Endodermal cell (in vitro differentiated cells): ENCODE results near the gene PEDS1. TPM values are rescaled to one million over a fixed set of nuclear protein-coding genes. Genes with fewer than 3 reads are reported as not detected.

Source experiments
- DNase-seq: peaks from one replicate; pipeline ENCODE4 v3.0.0-alpha.2; 2017
- H3K27ac ChIP-seq: 2 replicates; pipeline ENCODE4 v1.5.1; 2013; ENCODE audit warnings: mild to moderate bottlenecking, low read depth, low read length, moderate library complexity
- H3K27me3 ChIP-seq: 2 replicates; pipeline ENCODE4 v1.6.1; 2013; ENCODE audit warnings: mild to moderate bottlenecking, low read length, moderate library complexity; ENCODE audit not compliant: insufficient read depth, control insufficient read depth, poor library complexity, severe bottlenecking
- H3K36me3 ChIP-seq: 2 replicates; pipeline ENCODE4 v1.7.0; 2013; ENCODE audit warnings: mild to moderate bottlenecking, low read length, moderate library complexity; ENCODE audit not compliant: control insufficient read depth, insufficient read depth
- H3K4me1 ChIP-seq: one replicate; pipeline ENCODE4 v1.7.0; 2013; ENCODE audit warnings: low read length; ENCODE audit not compliant: control insufficient read depth, insufficient read depth
- H3K4me3 ChIP-seq: 2 replicates; pipeline ENCODE4 v1.5.1; 2013; ENCODE audit warnings: mild to moderate bottlenecking, low read length, moderate library complexity
- H3K9ac ChIP-seq: 2 replicates; pipeline ENCODE4 v1.6.1; 2013; ENCODE audit warnings: mild to moderate bottlenecking, low read length, moderate library complexity; ENCODE audit not compliant: poor library complexity, severe bottlenecking; ENCODE audit errors: extremely low read depth
- H3K9me3 ChIP-seq: 2 replicates; pipeline ENCODE4 v1.6.1; 2013; ENCODE audit warnings: mild to moderate bottlenecking, low read length, moderate library complexity; ENCODE audit not compliant: control insufficient read depth
- H3K27ac Mint-ChIP-seq: 2 replicates; pipeline ENCODE4 v1.8.0; 2020; ENCODE audit warnings: mixed read lengths
- H3K27me3 Mint-ChIP-seq: 2 replicates; pipeline ENCODE4 v1.8.0; 2021; ENCODE audit warnings: mild to moderate bottlenecking, mixed read lengths; ENCODE audit not compliant: insufficient read depth
- H3K36me3 Mint-ChIP-seq: 2 replicates; pipeline ENCODE4 v1.8.0; 2020; ENCODE audit warnings: low read depth, mixed read lengths
- H3K4me1 Mint-ChIP-seq: 2 replicates; pipeline ENCODE4 v1.8.0; 2020; ENCODE audit warnings: mixed read lengths
- H3K4me3 Mint-ChIP-seq: 2 replicates; pipeline ENCODE4 v1.8.0; 2020; ENCODE audit warnings: mild to moderate bottlenecking, moderate library complexity, mixed read lengths
- H3K9me3 Mint-ChIP-seq: 2 replicates; pipeline ENCODE4 v1.8.0; 2020; ENCODE audit warnings: mild to moderate bottlenecking, mixed read lengths
- WGBS, 2 experiments: methylation state at CpG; one replicate each; pipeline versions ENCODE4 v1.1.5 to v1.1.7; 2013; ENCODE audit warnings: missing lambda C conversion rate in 2 of 2, mixed read lengths in 1 of 2; ENCODE audit not compliant: insufficient coverage in 1 of 2, insufficient read length in 1 of 2; 5-methylcytosine and 5-hydroxymethylcytosine counted together
- total RNA-seq, 2 donors: library from RNA; stranded (reverse); fragmentation: NEBNext Ultra II Directional in 1 of 2; extraction: Animal tissue kit (Norgen Biotek cat#: 25700) in 1 of 2; gene quantifications; 2 replicates in 1 of 2; 3 replicates in 1 of 2; pipeline ENCODE4 v1.2.1, GENCODE V29; 2021
- TF ChIP-seq, protein P1 (sequence below): fragments of 200-600 bp; sonication (generic); conservative IDR thresholded peaks from 2 replicates; pipeline ENCODE4 v1.5.0; 2021; ENCODE audit warnings: antibody characterized with exemption, mild to moderate bottlenecking

PEDS1 gene
- total RNA-seq, 2 donors from 2014 or later: 28.0 to 30.9 TPM

DNA sequence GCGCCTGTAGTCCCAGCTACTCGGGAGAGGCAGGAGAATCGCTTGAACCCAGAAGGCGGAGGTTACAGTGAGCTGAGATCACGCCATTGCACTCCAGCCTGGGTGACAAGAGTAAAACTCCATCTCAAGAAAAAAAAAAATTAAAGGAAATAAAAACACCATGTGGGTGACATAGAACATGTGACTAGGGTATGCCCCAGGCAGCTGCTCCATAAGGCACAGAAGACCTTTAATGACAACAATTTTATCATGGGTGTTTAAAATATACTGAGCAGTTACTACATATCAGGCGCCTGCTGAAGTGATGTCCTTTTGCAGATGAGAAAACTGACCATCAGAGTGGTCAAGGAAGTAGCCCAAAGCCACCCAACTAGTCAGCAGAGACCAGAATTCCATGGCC lies 8.0 kb downstream of the PEDS1 start:
- Histone ChIP-seq H3K4me1 (no peaks in the 10 kb centered on the region), H3K27ac (no peak overlapping the region), H3K27me3 (no peaks in the 10 kb centered on the region), H3K4me3 (no peak overlapping the region), H3K9ac (no peak overlapping the region), H3K36me3 (peaks cover 56% of the 10 kb centered on the region), H3K9me3 (no peaks in the 10 kb centered on the region)
- Mint-ChIP-seq H3K27ac (no peak overlapping the region), H3K4me1 (peaks cover 29% of the 10 kb centered on the region), H3K27me3 (no peaks in the 10 kb centered on the region), H3K4me3 (no peak overlapping the region), H3K9me3 (no peaks in the 10 kb centered on the region), H3K36me3 (peaks cover 52% of the 10 kb centered on the region)
- WGBS, 2 experiments: 97 to 98% methylated on average over 6 of the region's 6 CpGs
- TF ChIP-seq, protein P1, sequence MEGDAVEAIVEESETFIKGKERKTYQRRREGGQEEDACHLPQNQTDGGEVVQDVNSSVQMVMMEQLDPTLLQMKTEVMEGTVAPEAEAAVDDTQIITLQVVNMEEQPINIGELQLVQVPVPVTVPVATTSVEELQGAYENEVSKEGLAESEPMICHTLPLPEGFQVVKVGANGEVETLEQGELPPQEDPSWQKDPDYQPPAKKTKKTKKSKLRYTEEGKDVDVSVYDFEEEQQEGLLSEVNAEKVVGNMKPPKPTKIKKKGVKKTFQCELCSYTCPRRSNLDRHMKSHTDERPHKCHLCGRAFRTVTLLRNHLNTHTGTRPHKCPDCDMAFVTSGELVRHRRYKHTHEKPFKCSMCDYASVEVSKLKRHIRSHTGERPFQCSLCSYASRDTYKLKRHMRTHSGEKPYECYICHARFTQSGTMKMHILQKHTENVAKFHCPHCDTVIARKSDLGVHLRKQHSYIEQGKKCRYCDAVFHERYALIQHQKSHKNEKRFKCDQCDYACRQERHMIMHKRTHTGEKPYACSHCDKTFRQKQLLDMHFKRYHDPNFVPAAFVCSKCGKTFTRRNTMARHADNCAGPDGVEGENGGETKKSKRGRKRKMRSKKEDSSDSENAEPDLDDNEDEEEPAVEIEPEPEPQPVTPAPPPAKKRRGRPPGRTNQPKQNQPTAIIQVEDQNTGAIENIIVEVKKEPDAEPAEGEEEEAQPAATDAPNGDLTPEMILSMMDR: no peak
- no peak for DNase-seq

GRCh38 chr20:50144362-50144761 lies 9.2 kb downstream of the PEDS1 start:
- H3K36me3 Mint-ChIP-seq: peaks cover 53% of the 10 kb centered on the region
- 90 to 97% methylated on average over 4 of the region's 4 CpGs for WGBS, 2 experiments
- peaks cover 48% of the 10 kb centered on the region for H3K36me3 ChIP-seq
- H3K4me3 Mint-ChIP-seq: no peak overlapping the region
- H3K4me3 ChIP-seq: no peak overlapping the region
- H3K9ac ChIP-seq: no peak overlapping the region
- no peak overlapping the region for H3K27ac ChIP-seq
- H3K27me3 ChIP-seq: no peaks in the 10 kb centered on the region
- no peaks in the 10 kb centered on the region for H3K27me3 Mint-ChIP-seq
- no peaks in the 10 kb centered on the region for H3K9me3 ChIP-seq
- H3K9me3 Mint-ChIP-seq: no peaks in the 10 kb centered on the region
- TF ChIP-seq, protein P1: no peak
- no peaks in the 10 kb centered on the region for H3K4me1 ChIP-seq
- DNase-seq: no peak
- peaks cover 24% of the 10 kb centered on the region for H3K4me1 Mint-ChIP-seq
- peak overlapping the region; percentile 58 for H3K27ac Mint-ChIP-seq

GRCh38 chr20:50142812-50143211 lies 10.7 kb downstream of the PEDS1 start:
- Histone ChIP-seq H3K4me1 (no peaks in the 10 kb centered on the region), H3K9me3 (no peaks in the 10 kb centered on the region), H3K9ac (no peak overlapping the region), H3K27ac (no peak overlapping the region), H3K4me3 (no peak overlapping the region), H3K27me3 (no peaks in the 10 kb centered on the region), H3K36me3 (peaks cover 44% of the 10 kb centered on the region)
- 82 to 88% methylated on average over 5 to 6 of the region's 6 CpGs for WGBS, 2 experiments
- peaks cover 24% of the 10 kb centered on the region for H3K4me1 Mint-ChIP-seq
- peak overlapping the region; percentile 64 for H3K27ac Mint-ChIP-seq
- no peaks in the 10 kb centered on the region for H3K27me3 Mint-ChIP-seq
- H3K36me3 Mint-ChIP-seq: peaks cover 46% of the 10 kb centered on the region
- TF ChIP-seq, protein P1: no peak
- peak; percentile 93 for DNase-seq
- H3K4me3 Mint-ChIP-seq: no peak overlapping the region
- no peaks in the 10 kb centered on the region for H3K9me3 Mint-ChIP-seq
